Endothelial cell of umbilical vein (primary cell): Measurements from ENCODE around the gene CD207. TPM values are rescaled to one million over a fixed set of nuclear protein-coding genes. Genes with fewer than 3 reads are reported as not detected.

ENCODE experiments used
- BruUV-seq: library from RNA; stranded (reverse); fragments of 400-500 nt; replicated peaks from 2 replicates; lab custom pipeline; 2021; lab: Mats Ljungman, UMichigan
- CTCF ChIA-PET: fragments of 300-600, 350-600 bp; sonication (Branson Sonifier 250); formaldehyde crosslinking; loops from one replicate; lab custom pipeline; 2021; ENCODE audit warnings: antibody characterized with exemption, inconsistent platforms; lab: Charles Lee
- POLR2A ChIA-PET: fragments of 300-600, 350-600 bp; sonication (Branson Sonifier 250); formaldehyde crosslinking; loops from one replicate; lab custom pipeline; 2021; ENCODE audit warnings: antibody characterized with exemption, inconsistent platforms; lab: Charles Lee
- DNase-seq: peaks from one replicate; pipeline ENCODE4 v3.0.0-alpha.2; 2011; ENCODE audit warnings: low read depth, low spot score
- FAIRE-seq: peaks from 2 replicates; lab custom pipeline; 2011; peaks lifted over from hg19 to GRCh38; lab: Jason Lieb, UNC
- H2AFZ ChIP-seq: 2 replicates; pipeline ENCODE4 v1.6.0; 2012; ENCODE audit warnings: low read depth, low read length, control low read depth, inconsistent platforms
- H3K27ac ChIP-seq: 2 replicates; pipeline ENCODE4 v1.5.1; 2011; ENCODE audit warnings: low read depth, mild to moderate bottlenecking, control low read depth, low read length, moderate library complexity; ENCODE audit not compliant: insufficient read depth
- H3K27me3 ChIP-seq, 2 experiments: 2 replicates each; pipeline versions ENCODE4 v1.6.0 to v1.6.1; 2011; ENCODE audit warnings: low read length in 2 of 2, mixed read lengths in 1 of 2; ENCODE audit not compliant: control insufficient read depth in 2 of 2, insufficient read depth in 2 of 2
- H3K36me3 ChIP-seq, 2 experiments: 2 replicates in 1 of 2; 3 replicates in 1 of 2; pipeline ENCODE4 v1.5.1; 2011; ENCODE audit warnings: low read length in 2 of 2, mild to moderate bottlenecking in 1 of 2, moderate library complexity in 1 of 2; ENCODE audit not compliant: control insufficient read depth in 2 of 2, insufficient read depth in 2 of 2; ENCODE audit errors: extremely low read depth in 1 of 2
- H3K4me1 ChIP-seq: 3 replicates; pipeline ENCODE4 v1.5.1; 2011; ENCODE audit warnings: mild to moderate bottlenecking, low read length; ENCODE audit not compliant: control insufficient read depth, insufficient read depth; ENCODE audit errors: extremely low read depth
- H3K4me2 ChIP-seq: 2 replicates; pipeline ENCODE4 v1.6.1; 2011; ENCODE audit warnings: low read length, control low read depth, mixed read lengths; ENCODE audit not compliant: insufficient read depth
- H3K4me3 ChIP-seq, 3 experiments: fragments of 200-600 bp in 1 of 3; sonication (generic), shearing (Covaris generic) in 1 of 3; replicated peaks in 1 of 3; 2 replicates each; pipeline ENCODE4 v1.5.1; 2011 to 2016; ENCODE audit warnings: control low read depth in 3 of 3, low read length in 3 of 3, mild to moderate bottlenecking in 2 of 3, inconsistent platforms in 1 of 3, low read depth in 1 of 3, moderate library complexity in 1 of 3; ENCODE audit not compliant: insufficient read depth in 1 of 3
- H3K79me2 ChIP-seq: 2 replicates; pipeline ENCODE4 v1.6.0; 2012; ENCODE audit warnings: low read length, inconsistent platforms; ENCODE audit not compliant: control insufficient read depth, insufficient read depth
- H3K9ac ChIP-seq: replicated peaks from 2 replicates; pipeline ENCODE3; 2011; ENCODE audit warnings: low read length, control low read depth; ENCODE audit not compliant: insufficient read depth; ENCODE audit errors: extremely low read depth
- H3K9me1 ChIP-seq: replicated peaks from 3 replicates; pipeline ENCODE4 v1.6.0; 2011; ENCODE audit warnings: mild to moderate bottlenecking, low read length; ENCODE audit not compliant: control insufficient read depth, insufficient read depth; ENCODE audit errors: extremely low read depth
- H3K9me3 ChIP-seq: replicated peaks from 2 replicates; pipeline ENCODE4 v1.5.1; 2012; ENCODE audit warnings: low read length, inconsistent platforms; ENCODE audit not compliant: control insufficient read depth, insufficient read depth
- H4K20me1 ChIP-seq: replicated peaks from 2 replicates; pipeline ENCODE3; 2011; ENCODE audit warnings: mild to moderate bottlenecking, low read length; ENCODE audit not compliant: control insufficient read depth, insufficient read depth; ENCODE audit errors: extremely low read depth
- CTCF ChIP-seq, 2 donors: IDR thresholded peaks; 1 replicate in 1 of 2; 2 replicates in 1 of 2; pipeline ENCODE4 v1.5.1; 2011; ENCODE audit warnings: low read length in 2 of 2, mild to moderate bottlenecking in 2 of 2, moderate library complexity in 2 of 2, control low read depth in 1 of 2, inconsistent platforms in 1 of 2, low read depth in 1 of 2; ENCODE audit not compliant: insufficient read depth in 1 of 2; ENCODE audit errors: extremely low read depth in 1 of 2
- EZH2 ChIP-seq: IDR thresholded peaks from 2 replicates; pipeline ENCODE4 v1.6.1; 2012; ENCODE audit warnings: borderline replicate concordance, low read depth, mild to moderate bottlenecking, moderate library complexity, low read length, inconsistent platforms; ENCODE audit not compliant: severe bottlenecking
- FOS ChIP-seq: IDR thresholded peaks from 2 replicates; pipeline ENCODE4 v1.6.1; 2011; ENCODE audit warnings: mild to moderate bottlenecking, low read length, moderate library complexity, borderline replicate concordance; ENCODE audit not compliant: insufficient read depth
- JUN ChIP-seq: IDR thresholded peaks from 2 replicates; pipeline ENCODE4 v1.6.1; 2011; ENCODE audit warnings: borderline replicate concordance, low read depth; ENCODE audit not compliant: insufficient read length, insufficient read depth
- MAX ChIP-seq: IDR thresholded peaks from 2 replicates; pipeline ENCODE4 v1.6.1; 2011; ENCODE audit not compliant: insufficient read depth, insufficient read length
- MYC ChIP-seq: IDR thresholded peaks from one replicate; pipeline ENCODE4 v1.6.1; 2011; ENCODE audit warnings: mild to moderate bottlenecking, low read depth, low read length
- POLR2A ChIP-seq: IDR thresholded peaks from 2 replicates; pipeline ENCODE4 v1.6.1; 2012; ENCODE audit warnings: low read depth, mild to moderate bottlenecking, control low read depth, low read length
- POLR2AphosphoS5 ChIP-seq: IDR thresholded peaks from 2 replicates; pipeline ENCODE4 v1.6.1; 2012; ENCODE audit warnings: low read depth, mild to moderate bottlenecking, control low read depth, low read length, moderate library complexity; ENCODE audit not compliant: insufficient read depth
- dilution Hi-C: fragments of 300-500 bp; cut with MboI; formaldehyde crosslinking; loops from one replicate; pipeline ENCODE4 v1.15.0; 2019; ENCODE audit warnings: low sequenced_read_pairs; ENCODE audit not compliant: extremely low pct_ligation_motif_present
- intact Hi-C: fragments of 100-400 bp; cut with micrococcal nuclease; formaldehyde crosslinking; loops from one replicate; pipeline ENCODE4 v1.10.0; 2022
- polyA plus RNA-seq, 4 experiments: library from polyadenylated mRNA; depleted of rRNA in 3 of 4; stranded (reverse) in 3 of 4; unstranded in 1 of 4; fragments of >200 nt; gene quantifications; 2 replicates each; pipeline versions ENCODE4 v1.2.1 to v1.2.3, GENCODE V29; 2011 to 2012; ENCODE audit warnings: missing spikeins in 1 of 4
- total RNA-seq: library from RNA; stranded (reverse); gene quantifications from 2 replicates; pipeline ENCODE4 v1.2.3, GENCODE V29; 2021

The CD207 gene
- total and polyA plus RNA-seq, 2 donors (not counting 3 experiments of a cell fraction or from before 2014, with no cell fraction given) = not detected

GRCh38 chr2:70842401-70842800 is 6.8 kb upstream of the CD207 start:
- DNase-seq (no peak), FAIRE-seq (no peak)
- TF ChIP-seq CTCF (IDR thresholded peaks at IDR 0.05; ENCODE audit: extremely low read depth in 1 of 2, insufficient read depth in 1 of 2, low read depth in 1 of 2, low read length in 2 of 2) (no peak), POLR2A (no peak)
- BruUV-seq = no TSS peak
- no peaks in the 10 kb centered on the region for H3K4me1 ChIP-seq
- H3K4me3 ChIP-seq = no peak overlapping the region
- ChIA-PET CTCF (interaction anchor here (1.0 to 2.4 kb wide), 5 partner anchors 10 to 53 kb away, joined by 3 to 7 read pairs (median 4); partner anchors contain the start of gene FIGLA), POLR2A (no interaction called here)
- no peaks in the 10 kb centered on the region for H3K9me3 ChIP-seq
- no peak overlapping the region for H3K27ac ChIP-seq
- no peak overlapping the region for H3K4me2 ChIP-seq
- no peak overlapping the region for H3K9ac ChIP-seq
- no peaks in the 10 kb centered on the region for H3K36me3 ChIP-seq
- H4K20me1 ChIP-seq = no peaks in the 10 kb centered on the region
- H2AFZ ChIP-seq = no peak overlapping the region
- dilution Hi-C loops = no loop called here
- intact Hi-C loops = no loop called here
- no peaks in the 10 kb centered on the region for H3K9me1 ChIP-seq
- H3K79me2 ChIP-seq = no peaks in the 10 kb centered on the region
- peaks cover 11 to 13% of the 10 kb centered on the region in 2 experiments for H3K27me3 ChIP-seq

GRCh38 chr2:70837980-70838925 is 2.6 kb upstream of the CD207 start:
- no TSS peak for BruUV-seq
- intact Hi-C loops = no loop called here
- no peaks in the 10 kb centered on the region for H3K9me3 ChIP-seq
- no peak for FAIRE-seq
- peaks cover 11 to 20% of the 10 kb centered on the region in 2 experiments for H3K27me3 ChIP-seq
- ChIA-PET POLR2A (no interaction called here), CTCF (no interaction called here)
- H3K4me1 ChIP-seq = no peaks in the 10 kb centered on the region
- TF ChIP-seq MYC (no peak), EZH2 (no peak), MAX (no peak), POLR2A (no peak), FOS (no peak), CTCF (IDR thresholded peaks at IDR 0.05; ENCODE audit: extremely low read depth in 1 of 2, insufficient read depth in 1 of 2, low read depth in 1 of 2, low read length in 2 of 2) (no peak), POLR2AphosphoS5 (no peak), JUN (no peak)
- H3K9me1 ChIP-seq = no peaks in the 10 kb centered on the region
- dilution Hi-C loops = no loop called here
- H3K4me3 ChIP-seq = no peak overlapping the region
- no peaks in the 10 kb centered on the region for H3K79me2 ChIP-seq
- H3K36me3 ChIP-seq = no peaks in the 10 kb centered on the region
- H2AFZ ChIP-seq = no peak overlapping the region
- H3K9ac ChIP-seq = no peak overlapping the region
- H3K27ac ChIP-seq = no peak overlapping the region
- DNase-seq = no peak
- H3K4me2 ChIP-seq = no peak overlapping the region
- H4K20me1 ChIP-seq = no peaks in the 10 kb centered on the region
